Kidney tubule cell (primary cell): ENCODE measurements around the gene FCAMR.

Experiments used
- DNase-seq: peaks from one replicate; pipeline ENCODE4 v3.0.0-alpha.2; 2018; ENCODE audit warnings: low spot score

FCAMR gene

GRCh38 chr1:206909161-206909882 lies 60.9 kb downstream of the FCAMR start:
- DNase-seq = peak; percentile 74

GRCh38 chr1:206908038-206908437 lies 62.2 kb downstream of the FCAMR start:
- peak; percentile 56 for DNase-seq
